ENCODE data around the gene GRK1. TPM values are rescaled to one million over a fixed set of nuclear protein-coding genes. Genes with fewer than 3 reads are reported as not detected.
"Not testable (repeated sequence)": the region's sequence is repeated elsewhere in the genome, so short reads cannot be mapped to it uniquely, and the experiment has no call there.

Gene GRK1
- total RNA-seq, 2 experiments from 2014 or later = not detected

DNA sequence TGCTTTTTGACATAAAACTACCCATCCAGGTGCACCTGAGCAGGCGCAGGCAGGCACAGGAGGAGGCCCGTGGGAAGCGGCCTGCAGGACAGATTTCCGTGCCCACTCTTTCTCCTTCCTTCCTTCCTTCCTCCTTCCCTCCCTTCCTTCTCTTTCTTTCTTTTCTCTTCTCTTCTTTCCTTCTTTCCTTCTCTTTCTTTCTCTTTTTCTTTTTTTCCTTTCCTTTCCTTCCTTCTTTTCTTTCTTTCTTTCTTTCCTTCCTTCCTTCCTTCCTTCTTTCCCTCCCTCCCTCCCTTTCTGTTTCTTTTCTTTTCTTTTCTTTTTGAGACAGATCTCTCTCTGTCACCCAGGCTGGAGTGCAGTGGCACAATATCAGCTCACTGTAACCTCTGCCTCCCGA lies 70.8 kb downstream of the GRK1 start:
- CTCF ChIA-PET = no interaction called here

DNA sequence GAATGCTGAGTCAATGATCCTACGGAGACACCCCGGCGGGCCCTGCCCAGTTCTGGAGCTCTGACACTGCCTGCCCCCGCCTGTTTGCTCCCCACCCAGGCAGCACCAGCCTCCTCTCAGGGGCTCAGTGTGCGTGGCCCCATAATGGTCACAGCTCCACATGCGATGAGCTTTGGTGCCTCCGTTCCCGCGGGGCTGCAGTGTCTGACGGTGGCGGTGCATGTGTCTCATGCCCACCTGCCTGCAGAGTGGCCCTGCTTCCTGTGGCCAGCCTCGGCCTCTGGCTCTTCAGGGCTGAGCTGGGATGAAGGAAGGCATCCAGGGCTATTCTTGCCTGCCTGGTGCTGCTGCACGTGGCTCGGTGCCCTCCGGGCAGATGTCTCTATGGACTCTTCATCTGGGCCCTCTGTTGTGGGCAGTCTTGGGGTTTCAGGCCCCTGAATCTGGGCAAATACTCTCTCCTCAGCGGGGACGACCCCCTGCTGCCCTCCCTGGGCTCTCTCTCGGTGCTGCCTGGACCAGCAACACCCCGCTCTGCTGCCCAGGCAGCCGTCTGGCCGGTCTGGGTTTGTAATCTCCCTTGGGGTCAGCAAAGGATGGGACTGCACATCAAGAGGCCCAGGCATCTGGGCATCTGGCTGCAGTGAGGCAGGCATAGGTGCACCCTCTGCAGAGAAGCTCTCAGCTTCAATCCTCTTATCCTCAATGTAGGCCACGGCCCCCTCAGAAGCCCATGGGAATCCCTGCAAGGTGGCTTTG lies 72.7 kb downstream of the GRK1 start:
- H3K36me3 Mint-ChIP-seq = no peaks in the 10 kb centered on the region

More for the DNA sequence above, 70.8 kb downstream of the GRK1 start:
- no peak for ATAC-seq
- DNase-seq = no peak
- H3K4me1 Mint-ChIP-seq = peaks cover 18% of the 10 kb centered on the region
- H3K36me3 Mint-ChIP-seq = no peaks in the 10 kb centered on the region
- no peak overlapping the region for H3K27ac Mint-ChIP-seq
- H3K4me3 Mint-ChIP-seq = no peak overlapping the region
- peaks cover 10% of the 10 kb centered on the region for H3K9me3 Mint-ChIP-seq (ENCODE audit: low read depth)
- H3K27me3 Mint-ChIP-seq = peaks cover 26% of the 10 kb centered on the region

DNA sequence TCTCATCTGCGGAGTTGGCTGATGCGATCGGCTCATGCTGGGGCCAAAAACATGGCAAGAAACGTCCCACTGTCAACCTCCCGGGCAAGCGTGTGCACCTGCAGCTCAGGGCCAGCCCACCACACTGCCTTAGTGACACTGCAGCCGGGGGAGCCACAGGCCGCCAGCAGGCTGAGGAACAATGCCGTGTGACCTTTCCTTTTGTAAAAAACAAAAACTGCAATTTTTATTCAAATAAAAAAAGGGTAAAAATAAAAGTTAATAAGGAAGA lies 73.2 kb downstream of the GRK1 start:
- Mint-ChIP-seq H3K4me1 (peaks cover 18% of the 10 kb centered on the region), H3K36me3 (no peaks in the 10 kb centered on the region), H3K27me3 (peaks cover 26% of the 10 kb centered on the region), H3K9me3 (ENCODE audit: low read depth) (no peaks in the 10 kb centered on the region), H3K4me3 (no peak overlapping the region), H3K27ac (no peak overlapping the region)
- CTCF ChIA-PET = no interaction called here
- DNase-seq = no peak
- no peak for ATAC-seq

More for the DNA sequence above, 72.7 kb downstream of the GRK1 start:
- no peak for DNase-seq
- H3K4me1 Mint-ChIP-seq = peaks cover 18% of the 10 kb centered on the region
- no peak for ATAC-seq
- H3K27me3 Mint-ChIP-seq = peaks cover 26% of the 10 kb centered on the region
- no peak overlapping the region for H3K4me3 Mint-ChIP-seq
- no peaks in the 10 kb centered on the region for H3K9me3 Mint-ChIP-seq (ENCODE audit: low read depth)
- no peak overlapping the region for H3K27ac Mint-ChIP-seq
- CTCF ChIA-PET = no interaction called here

DNA sequence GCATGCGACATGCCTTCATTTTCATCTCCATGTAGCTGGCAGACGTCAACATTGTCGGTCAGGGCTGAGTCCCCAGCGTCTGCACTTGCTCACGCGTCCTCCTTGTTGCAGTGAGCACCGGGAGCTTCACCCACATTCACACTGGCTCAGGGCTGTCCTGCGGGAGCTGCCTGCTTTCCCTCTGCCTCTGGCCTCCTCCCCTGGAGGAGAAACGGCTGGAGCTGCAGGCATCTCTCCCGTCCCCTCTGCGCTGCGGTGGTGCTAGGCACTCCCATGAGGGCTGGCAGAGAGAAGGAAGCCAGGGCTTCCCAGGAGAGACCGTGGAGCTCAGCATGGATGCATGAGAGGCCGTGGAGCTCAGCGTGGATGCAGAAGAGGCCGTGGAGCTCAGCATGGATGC lies 73.6 kb downstream of the GRK1 start:
- Mint-ChIP-seq H3K4me1 (peaks cover 18% of the 10 kb centered on the region), H3K27ac (no peak overlapping the region), H3K9me3 (ENCODE audit: low read depth) (no peaks in the 10 kb centered on the region), H3K36me3 (no peaks in the 10 kb centered on the region), H3K4me3 (no peak overlapping the region), H3K27me3 (peaks cover 26% of the 10 kb centered on the region)
- no peak for ATAC-seq
- CTCF ChIA-PET = no interaction called here
- no peak for DNase-seq

GRCh38 chr13:113741191-113741668 lies 74.2 kb downstream of the GRK1 start:
- CTCF ChIA-PET = no interaction called here
- H3K36me3 Mint-ChIP-seq = no peaks in the 10 kb centered on the region
- no peak overlapping the region for H3K4me3 Mint-ChIP-seq
- peaks cover 26% of the 10 kb centered on the region for H3K27me3 Mint-ChIP-seq
- H3K9me3 Mint-ChIP-seq (ENCODE audit: low read depth) = no peaks in the 10 kb centered on the region
- H3K27ac Mint-ChIP-seq = no peak overlapping the region
- ATAC-seq (no peak), DNase-seq (no peak)
- peaks cover 18% of the 10 kb centered on the region for H3K4me1 Mint-ChIP-seq

- H3K27me3 Mint-ChIP-seq = peaks cover 26% of the 10 kb centered on the region
- CTCF ChIA-PET = interaction anchor here (1.3 kb wide), 1 partner anchor 79 kb away, joined by 3 read pairs; no protein-coding TSS in a partner anchor
- no peaks in the 10 kb centered on the region for H3K36me3 Mint-ChIP-seq
- peak; percentile 50 for DNase-seq
- H3K4me1 Mint-ChIP-seq = peaks cover 18% of the 10 kb centered on the region
- H3K4me3 Mint-ChIP-seq = no peak overlapping the region
- no peak overlapping the region for H3K27ac Mint-ChIP-seq
- no peaks in the 10 kb centered on the region for H3K9me3 Mint-ChIP-seq (ENCODE audit: low read depth)
- peak; percentile 71 for ATAC-seq
Measured at GRCh38 chr13:113742000-113742441, 75.0 kb downstream of the GRK1 start.

DNA sequence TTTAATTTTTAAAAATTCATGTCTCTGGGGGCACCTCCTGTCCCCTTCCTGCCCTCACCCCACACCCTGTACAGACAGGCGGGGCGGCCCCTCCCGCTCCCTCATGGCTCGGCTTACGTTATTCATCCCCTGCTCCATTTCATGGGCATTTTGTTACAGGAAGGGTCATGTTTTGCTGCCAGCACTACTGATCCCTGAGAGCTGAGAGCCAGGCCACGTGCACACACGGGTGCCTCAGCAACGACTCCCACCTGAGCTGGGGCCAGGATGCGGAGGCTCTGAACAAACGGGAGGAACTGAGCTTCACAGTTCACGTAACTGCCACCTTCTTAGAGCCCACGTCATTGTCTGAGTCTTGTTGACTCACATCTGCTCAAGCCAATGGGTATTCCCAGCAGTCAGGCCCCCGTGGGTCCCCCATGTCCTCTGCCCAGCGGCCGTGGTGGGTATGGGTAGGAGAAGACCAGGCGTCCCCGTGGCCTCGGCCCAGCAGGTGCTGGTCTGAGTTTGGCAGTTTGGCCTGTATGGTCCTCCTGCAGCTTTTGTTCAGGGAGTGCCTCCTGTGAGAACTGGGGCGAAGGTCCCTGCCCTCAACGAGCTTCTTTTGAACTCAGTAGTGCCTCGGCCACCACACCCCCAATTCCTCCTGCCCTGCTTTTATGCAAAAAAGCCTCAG lies 75.6 kb downstream of the GRK1 start:
- H3K27me3 Mint-ChIP-seq = peaks cover 26% of the 10 kb centered on the region
- ATAC-seq (no peak), DNase-seq (no peak)
- H3K27ac Mint-ChIP-seq = no peak overlapping the region
- no peak overlapping the region for H3K4me3 Mint-ChIP-seq
- H3K4me1 Mint-ChIP-seq = peaks cover 18% of the 10 kb centered on the region
- H3K9me3 Mint-ChIP-seq (ENCODE audit: low read depth) = no peaks in the 10 kb centered on the region
- no peaks in the 10 kb centered on the region for H3K36me3 Mint-ChIP-seq
- CTCF ChIA-PET = interaction anchor here (1.3 kb wide), 1 partner anchor 79 kb away, joined by 3 read pairs; no protein-coding TSS in a partner anchor

GRCh38 chr13:113743366-113744195 lies 76.6 kb downstream of the GRK1 start:
- H3K27me3 Mint-ChIP-seq = peaks cover 26% of the 10 kb centered on the region
- no peak for DNase-seq
- no peak for ATAC-seq
- no peak overlapping the region for H3K4me3 Mint-ChIP-seq
- CTCF ChIA-PET = interaction anchor here (1.3 kb wide), 1 partner anchor 80 kb away, joined by 3 read pairs; no protein-coding TSS in a partner anchor
- no peak overlapping the region for H3K27ac Mint-ChIP-seq
- H3K4me1 Mint-ChIP-seq = peaks cover 18% of the 10 kb centered on the region
- H3K36me3 Mint-ChIP-seq = no peaks in the 10 kb centered on the region
- H3K9me3 Mint-ChIP-seq (ENCODE audit: low read depth) = no peaks in the 10 kb centered on the region

DNA sequence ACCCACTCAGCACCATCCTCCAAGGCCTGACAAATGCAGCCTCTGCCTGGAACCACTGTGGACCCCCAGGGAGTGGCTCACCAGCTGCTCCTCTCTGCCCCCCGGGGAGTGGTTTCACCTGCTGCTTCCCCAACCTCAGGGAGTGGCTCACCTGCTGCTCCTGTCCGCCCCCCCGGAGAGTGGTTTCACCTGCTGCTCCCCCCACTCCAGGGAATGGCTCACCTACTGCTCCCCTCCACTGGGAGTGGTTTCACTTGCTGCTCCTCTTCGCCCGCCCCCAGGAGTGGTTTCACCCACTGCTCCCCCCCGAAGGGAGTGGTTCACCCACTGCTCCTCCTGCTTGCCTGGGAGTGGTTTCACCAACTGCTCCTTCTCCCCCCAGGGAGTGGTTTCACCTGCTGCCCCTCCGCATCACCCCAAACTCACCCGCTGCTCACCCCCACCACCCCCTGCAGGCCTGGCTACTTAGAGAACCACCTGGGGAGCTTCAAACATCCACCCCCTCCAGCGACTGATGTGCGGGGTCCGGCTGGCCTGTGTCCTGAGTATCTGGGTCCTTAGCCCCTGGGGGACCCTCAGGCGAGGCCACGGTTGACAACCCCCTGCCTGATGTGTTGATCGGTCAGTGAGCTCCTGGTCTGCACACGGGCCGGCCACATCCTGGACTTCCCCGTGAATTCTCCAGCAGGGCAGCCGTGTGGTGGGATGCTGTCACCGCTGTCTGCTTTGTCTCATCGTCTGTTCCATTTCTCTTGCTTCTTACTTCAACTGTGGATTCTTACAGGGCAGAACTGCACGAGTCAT lies 77.4 kb downstream of the GRK1 start:
- Mint-ChIP-seq H3K36me3 (no peaks in the 10 kb centered on the region), H3K4me1 (peaks cover 18% of the 10 kb centered on the region), H3K27me3 (peaks cover 26% of the 10 kb centered on the region), H3K9me3 (ENCODE audit: low read depth) (no peaks in the 10 kb centered on the region), H3K4me3 (no peak overlapping the region), H3K27ac (no peak overlapping the region)
- no peak for ATAC-seq
- CTCF ChIA-PET = no interaction called here
- DNase-seq = no peak

- CTCF ChIA-PET = no interaction called here
- Mint-ChIP-seq H3K27me3 (peaks cover 19% of the 10 kb centered on the region), H3K36me3 (no peaks in the 10 kb centered on the region), H3K27ac (no peak overlapping the region), H3K4me1 (peaks cover 18% of the 10 kb centered on the region), H3K4me3 (no peak overlapping the region), H3K9me3 (ENCODE audit: low read depth) (no peaks in the 10 kb centered on the region)
- ATAC-seq (no peak), DNase-seq (no peak)
Measured at GRCh38 chr13:113745059-113745458, 78.0 kb downstream of the GRK1 start.

DNA sequence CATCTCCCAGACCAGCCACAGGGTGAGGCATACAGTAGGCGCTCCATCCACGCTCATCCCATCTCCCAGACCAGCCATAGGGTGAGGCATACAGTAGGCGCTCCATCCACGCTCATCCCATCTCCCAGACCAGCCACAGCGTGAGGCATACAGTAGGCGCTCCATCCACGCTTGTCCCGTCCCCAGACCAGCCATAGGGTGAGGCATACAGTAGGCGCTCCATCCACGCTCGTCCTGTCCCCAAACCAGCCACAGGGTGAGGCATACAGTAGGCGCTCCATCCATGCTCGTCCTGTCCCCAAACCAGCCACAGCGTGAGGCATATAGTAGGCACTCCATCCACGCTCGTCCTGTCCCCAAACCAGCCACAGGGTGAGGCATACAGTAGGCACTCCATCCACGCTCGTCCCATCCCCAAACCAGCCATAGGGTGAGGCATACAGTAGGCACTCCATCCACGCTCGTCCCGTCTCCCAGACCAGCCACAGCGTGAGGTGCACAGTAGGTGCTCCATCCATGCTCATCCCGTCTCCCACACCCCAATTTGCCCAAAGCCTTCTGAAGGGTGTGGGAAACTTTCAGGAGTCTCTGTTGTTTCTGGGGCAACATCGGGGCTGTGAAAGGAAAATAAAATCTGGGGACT lies 78.6 kb downstream of the GRK1 start:
- ATAC-seq; DNase-seq; H3K27ac Mint-ChIP-seq; CTCF ChIA-PET; H3K9me3 Mint-ChIP-seq (ENCODE audit: low read depth); H3K36me3 Mint-ChIP-seq; H3K4me3 Mint-ChIP-seq: not testable (repeated sequence)
- Mint-ChIP-seq H3K4me1 (peaks cover 18% of the 10 kb centered on the region), H3K27me3 (peaks cover 16% of the 10 kb centered on the region)

GRCh38 chr13:113746143-113746525 lies 79.1 kb downstream of the GRK1 start:
- ATAC-seq = no peak
- H3K27me3 Mint-ChIP-seq = peaks cover 11% of the 10 kb centered on the region
- peaks cover 10% of the 10 kb centered on the region for H3K9me3 Mint-ChIP-seq (ENCODE audit: low read depth)
- H3K36me3 Mint-ChIP-seq = no peaks in the 10 kb centered on the region
- CTCF ChIA-PET = no interaction called here
- H3K4me1 Mint-ChIP-seq = peaks cover 13% of the 10 kb centered on the region
- no peak overlapping the region for H3K27ac Mint-ChIP-seq
- H3K4me3 Mint-ChIP-seq = no peak overlapping the region
- DNase-seq = no peak

Data from activated CD8-positive, alpha-beta memory T cell treated with anti-CD3 and anti-CD28 coated beads, Interleukin-2, amount 10 ng/mL, durations not matched to agents 7 days and 5 days (primary cell).